Raji (cell line): ENCODE measurements around the gene ANKRD33B.

Experiments
- POLR2A ChIP-seq: IDR thresholded peaks from 2 replicates; pipeline ENCODE4 v1.6.1; 2011; ENCODE audit warnings: low read depth, low read length, control low read depth; ENCODE audit not compliant: insufficient read depth

Gene ANKRD33B

GRCh38 chr5:10578869-10579268 lies 15.0 kb downstream of the ANKRD33B start:
- TF ChIP-seq POLR2A: no peak

GRCh38 chr5:10579536-10580521 lies 16.0 kb downstream of the ANKRD33B start:
- TF ChIP-seq POLR2A: no peak

GRCh38 chr5:10580531-10581423 lies 16.9 kb downstream of the ANKRD33B start:
- TF ChIP-seq POLR2A: no peak

- TF ChIP-seq POLR2A: no peak
Observed at GRCh38 chr5:10581424-10581748, 17.5 kb downstream of the ANKRD33B start.

GRCh38 chr5:10581867-10582511 lies 18.1 kb downstream of the ANKRD33B start:
- no peak for TF ChIP-seq POLR2A

GRCh38 chr5:10582512-10582897 lies 18.6 kb downstream of the ANKRD33B start:
- no peak for TF ChIP-seq POLR2A

- no peak for TF ChIP-seq POLR2A
Observed at GRCh38 chr5:10583663-10584572, 20.0 kb downstream of the ANKRD33B start.

GRCh38 chr5:10584714-10585517 lies 21.0 kb downstream of the ANKRD33B start:
- no peak for TF ChIP-seq POLR2A

- no peak for TF ChIP-seq POLR2A
Observed at GRCh38 chr5:10585518-10585915, 21.6 kb downstream of the ANKRD33B start.

- no peak for TF ChIP-seq POLR2A
Observed at GRCh38 chr5:10586008-10586407, 22.1 kb downstream of the ANKRD33B start.

- TF ChIP-seq POLR2A: no peak
Observed at GRCh38 chr5:10586555-10586954, 22.7 kb downstream of the ANKRD33B start.

- TF ChIP-seq POLR2A: no peak
Observed at GRCh38 chr5:10588109-10588775, 24.4 kb downstream of the ANKRD33B start.

- no peak for TF ChIP-seq POLR2A
Observed at GRCh38 chr5:10588779-10589447, 25.0 kb downstream of the ANKRD33B start.
